ENCODE data around the gene PLPP6. TPM values are rescaled to one million over a fixed set of nuclear protein-coding genes. Genes with fewer than 3 reads are reported as not detected.
A peak's percentile ranks its signal among the peaks of the same experiment; 100 is the strongest.

The PLPP6 gene
- total RNA-seq, 1 donor from 2014 or later, result 7.2 TPM

DNA sequence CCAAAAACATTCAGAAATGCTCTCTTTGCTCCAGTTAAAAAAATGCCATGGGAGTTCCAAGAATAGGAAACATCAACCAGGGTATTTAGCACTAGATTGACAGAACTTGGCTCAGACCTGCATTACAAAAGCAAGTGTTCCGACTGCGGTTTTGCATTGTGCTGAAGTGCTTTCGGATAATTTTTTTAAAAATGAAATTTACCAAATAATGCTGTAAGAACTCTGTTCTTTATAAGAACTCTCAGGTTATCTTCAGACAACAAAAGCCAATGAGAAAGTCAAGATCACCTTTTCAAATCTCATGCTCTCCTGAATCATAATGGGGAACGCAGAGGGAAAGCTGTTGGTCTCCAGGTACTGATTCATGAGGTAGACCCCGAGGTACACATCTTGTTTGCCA is 483 bp upstream of the PLPP6 start:
- no peak for DNase-seq (ENCODE audit: extremely low read depth, low read depth, low spot score)

DNA sequence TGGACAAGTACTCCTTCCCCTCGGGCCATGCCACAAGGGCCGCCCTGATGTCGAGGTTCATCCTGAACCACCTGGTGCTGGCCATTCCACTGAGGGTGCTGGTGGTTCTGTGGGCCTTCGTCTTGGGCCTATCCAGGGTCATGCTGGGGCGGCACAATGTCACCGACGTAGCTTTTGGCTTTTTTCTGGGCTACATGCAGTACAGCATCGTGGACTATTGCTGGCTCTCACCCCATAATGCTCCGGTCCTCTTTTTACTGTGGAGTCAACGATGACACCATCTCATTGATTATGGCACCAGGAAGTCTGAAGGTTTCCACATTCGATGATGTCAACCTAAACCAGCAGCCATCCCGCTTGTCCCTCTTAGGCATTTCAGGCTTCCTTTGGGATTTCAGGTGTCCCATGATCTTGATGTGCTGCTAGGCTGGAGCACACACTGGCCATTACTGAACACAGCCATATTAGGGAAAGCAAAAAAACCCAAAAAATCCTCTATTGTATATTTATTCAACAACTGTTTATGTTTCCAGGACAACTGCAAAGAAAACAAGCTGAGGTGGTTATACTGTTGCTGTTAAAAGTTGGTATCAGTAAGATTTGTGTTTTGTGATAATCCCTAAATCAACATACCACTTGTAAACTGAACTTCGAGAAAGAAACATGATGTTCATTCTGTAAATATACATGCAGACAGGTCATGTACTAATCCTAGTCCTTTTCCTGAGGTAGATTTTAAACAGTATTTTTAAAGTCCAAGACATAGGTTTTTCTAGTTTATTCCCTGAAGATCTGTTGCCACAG is 1.1 kb downstream of the PLPP6 start:
- DNase-seq (ENCODE audit: extremely low read depth, low read depth, low spot score), result no peak

DNA sequence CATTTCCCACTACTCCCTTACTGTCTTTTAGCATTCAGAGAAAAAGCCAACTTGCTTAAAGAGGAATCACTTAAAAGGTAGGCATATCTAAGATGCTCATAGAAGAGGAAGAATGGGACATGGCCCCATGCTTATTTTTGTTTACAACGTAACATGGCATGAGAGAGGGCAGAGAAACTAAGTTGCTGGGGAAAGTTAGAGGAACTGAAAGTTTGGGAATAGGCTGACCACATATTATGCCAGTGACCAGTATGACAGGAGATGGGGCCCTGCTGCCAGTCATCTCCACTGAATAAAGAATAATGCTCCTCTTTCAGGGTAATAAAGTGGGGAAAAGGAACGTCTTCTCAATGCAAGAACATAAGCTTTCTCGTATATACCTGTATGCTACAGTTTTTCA is 1.9 kb downstream of the PLPP6 start:
- DNase-seq (ENCODE audit: extremely low read depth, low read depth, low spot score), result no peak

DNA sequence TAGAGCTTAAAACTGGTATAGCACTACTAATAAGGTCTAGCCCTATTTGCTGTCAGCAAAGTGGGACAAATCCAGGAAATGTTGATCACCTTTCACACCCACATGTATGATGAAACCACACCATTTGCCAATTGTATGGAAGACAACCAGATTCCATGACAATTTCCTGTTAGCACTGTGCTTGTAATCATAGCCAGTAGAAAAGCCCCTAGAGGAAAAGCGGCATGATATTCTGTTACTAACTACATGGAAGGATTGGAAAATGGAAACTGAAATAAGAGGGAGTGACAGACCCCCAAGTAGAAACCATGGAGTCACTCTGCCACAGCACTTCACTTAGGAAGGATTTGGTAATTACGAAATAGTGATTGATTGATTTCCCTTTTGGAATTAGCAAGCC is 3.3 kb downstream of the PLPP6 start:
- no peak for DNase-seq (ENCODE audit: extremely low read depth, low read depth, low spot score)

DNA sequence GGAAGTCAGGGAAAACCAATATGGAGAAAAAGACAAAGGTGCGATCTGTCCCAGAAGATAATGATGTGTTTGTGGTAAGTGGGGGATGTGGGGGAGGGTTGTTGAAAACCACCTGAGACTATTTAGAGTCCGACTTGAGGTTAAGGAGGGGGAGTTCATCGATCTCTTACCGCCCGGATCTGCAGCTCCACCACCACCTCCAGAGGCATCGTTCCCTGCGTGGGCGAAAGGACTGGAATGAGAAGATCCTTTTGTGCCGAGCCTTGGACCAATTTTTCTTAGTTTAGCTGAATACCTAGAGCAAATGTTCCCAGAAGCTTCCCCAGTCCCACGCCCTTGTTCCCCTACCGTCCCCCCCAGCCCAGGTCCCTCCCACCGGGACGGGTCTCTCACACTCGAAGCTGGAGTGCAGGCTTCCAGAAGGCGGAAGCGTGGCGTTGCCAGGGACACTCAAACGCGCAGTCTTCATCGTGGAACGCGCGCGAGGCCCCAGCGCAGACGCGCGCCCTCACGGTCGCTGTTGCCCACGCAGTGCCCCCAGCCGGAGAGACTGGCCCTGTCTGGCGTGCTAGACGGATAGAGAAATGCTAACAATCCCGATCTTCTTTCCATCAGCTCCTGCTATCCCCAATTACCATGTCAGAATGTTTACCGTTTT is 4.1 kb downstream of the PLPP6 start, which contains the start of gene SPATA6L:
TSS of gene SPATA6L (minus strand) at position 439 of the 658 bp plus-strand sequence. CDS start at position 209, 230 bp downstream.
- no peak for DNase-seq (ENCODE audit: extremely low read depth, low read depth, low spot score)

DNA sequence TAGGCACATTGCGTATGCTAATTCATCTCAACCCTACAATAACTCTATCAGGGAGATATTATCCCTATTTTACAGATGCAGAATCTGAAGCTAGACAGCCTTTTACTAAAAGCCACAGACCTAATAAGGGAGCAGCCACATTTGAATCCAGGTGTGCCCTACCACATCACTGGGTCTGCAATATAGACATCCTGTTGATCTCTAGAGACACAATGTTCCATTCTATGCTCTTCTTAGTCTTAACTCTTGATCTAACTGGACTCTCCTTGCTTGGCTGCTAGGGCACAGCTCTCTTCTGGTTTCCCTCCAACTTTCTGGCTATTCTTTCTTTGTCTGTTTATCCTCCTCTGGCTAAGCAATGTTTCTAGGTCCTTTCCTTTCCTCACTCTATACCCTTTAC is 5.6 kb downstream of the PLPP6 start:
- no peak for DNase-seq (ENCODE audit: extremely low read depth, low read depth, low spot score)

DNA sequence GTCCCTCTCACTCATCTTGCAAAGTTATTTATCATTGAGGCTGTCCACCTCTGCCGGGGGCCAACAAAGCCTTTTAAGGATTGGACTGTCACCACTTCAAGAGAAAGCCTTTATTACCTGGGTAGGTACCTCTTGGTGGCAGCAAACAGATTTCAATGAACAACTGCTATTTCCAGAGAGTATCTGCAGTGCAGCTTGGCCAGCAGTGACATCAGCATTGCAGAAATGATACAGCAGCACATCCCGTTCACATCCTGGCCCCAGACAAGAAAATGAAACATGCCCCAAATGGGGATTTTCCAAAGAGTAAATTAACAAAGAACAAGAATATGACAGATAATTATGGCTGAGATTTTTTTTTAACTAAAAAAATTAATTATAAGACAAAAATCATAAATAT is 6.5 kb downstream of the PLPP6 start:
- DNase-seq (ENCODE audit: extremely low read depth, low read depth, low spot score), result no peak

DNA sequence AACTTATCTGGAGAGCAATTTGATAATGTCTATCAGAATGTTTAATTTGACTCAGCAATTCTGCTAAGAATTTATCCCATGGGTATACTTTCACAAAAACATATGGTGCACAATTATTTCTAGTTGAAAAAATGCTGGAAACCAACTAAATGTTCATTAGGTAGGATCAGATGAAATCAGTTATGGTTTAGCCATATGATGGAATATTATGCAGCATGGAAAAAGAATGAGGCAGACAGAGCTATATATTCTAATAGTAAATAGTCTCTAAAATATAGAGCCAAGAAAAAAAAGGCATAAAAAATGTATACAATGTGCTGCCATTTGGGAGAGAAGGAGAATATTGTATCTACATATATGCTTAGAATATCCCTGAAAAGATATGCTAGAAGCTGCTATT is 7.8 kb downstream of the PLPP6 start:
- no peak for DNase-seq (ENCODE audit: extremely low read depth, low read depth, low spot score)

DNA sequence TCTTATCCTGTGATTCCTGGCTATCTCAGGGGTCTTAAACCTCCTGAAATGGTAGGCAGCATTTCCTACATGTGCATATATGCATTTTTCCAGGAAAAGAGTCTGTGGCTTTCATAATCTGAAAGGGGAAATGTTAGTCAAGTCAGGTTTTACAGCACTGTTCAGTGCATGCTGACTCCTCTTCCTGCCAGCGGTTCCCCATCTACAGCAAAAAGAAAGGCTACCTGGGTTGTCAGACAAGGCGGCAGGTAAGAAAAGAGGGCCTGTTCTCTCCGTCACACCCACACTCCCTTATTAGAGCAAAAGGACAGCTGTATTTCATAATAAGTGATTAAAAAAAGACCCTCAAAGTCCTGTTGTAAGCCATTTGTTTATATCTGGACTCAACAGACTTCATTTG is 8.5 kb downstream of the PLPP6 start:
- no peak for DNase-seq (ENCODE audit: extremely low read depth, low read depth, low spot score)

DNA sequence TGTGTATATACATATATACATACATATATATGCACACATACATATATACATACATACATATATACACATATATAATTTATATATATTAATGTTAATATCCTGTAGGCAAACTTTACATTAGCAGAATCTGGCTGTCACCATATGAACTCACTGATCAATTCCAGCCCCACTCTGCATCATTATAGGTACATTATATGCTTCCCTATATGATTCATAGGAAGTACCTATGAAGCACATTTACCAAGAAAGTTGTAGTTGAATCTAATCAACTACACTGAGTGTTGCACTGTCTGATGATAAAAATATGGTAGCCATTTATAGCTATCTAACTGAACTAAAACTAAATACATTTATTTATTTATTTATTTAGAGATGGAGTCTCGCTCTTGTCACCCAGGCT is 9.6 kb downstream of the PLPP6 start:
- no peak for DNase-seq (ENCODE audit: extremely low read depth, low read depth, low spot score)

DNA sequence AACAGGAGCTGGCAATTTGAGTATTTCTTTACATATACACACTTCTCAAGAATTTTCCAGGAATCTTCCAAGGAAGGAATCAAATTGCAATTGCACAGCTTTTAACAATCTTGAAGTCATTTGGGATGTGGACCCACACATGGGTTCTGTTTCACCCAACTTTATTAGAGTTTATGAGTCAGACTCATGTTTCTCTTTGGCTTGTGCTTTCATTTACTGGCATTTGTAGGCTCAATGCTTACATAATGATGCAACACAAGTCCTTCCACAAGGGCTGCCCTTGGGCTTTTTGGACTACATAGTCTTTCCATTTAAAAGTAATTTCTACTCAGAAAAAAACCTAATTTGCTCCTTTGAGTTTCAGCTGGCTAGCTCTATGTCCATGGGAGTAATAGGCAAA is 12.7 kb downstream of the PLPP6 start:
- DNase-seq (ENCODE audit: extremely low read depth, low read depth, low spot score), result no peak

DNA sequence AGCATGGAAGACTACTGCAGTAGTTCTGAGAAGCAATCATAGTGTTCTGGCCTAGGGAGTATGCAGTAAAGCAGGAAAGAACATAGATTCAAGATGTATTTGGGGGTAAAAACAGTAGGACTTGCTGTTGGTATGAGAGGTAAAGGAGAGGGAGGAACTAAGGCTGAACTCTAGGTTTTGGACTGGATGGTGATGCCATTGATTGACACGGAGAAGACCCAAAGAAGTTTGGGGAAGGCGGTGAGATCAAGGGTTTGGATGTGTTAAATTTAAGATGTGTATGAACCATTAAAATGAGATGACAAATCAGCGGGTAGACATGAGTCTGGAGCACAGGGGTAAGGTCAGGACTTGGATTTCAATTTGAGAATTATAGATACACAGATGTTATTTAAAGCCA is 15.3 kb downstream of the PLPP6 start:
- DNase-seq (ENCODE audit: extremely low read depth, low read depth, low spot score), result no peak

DNA sequence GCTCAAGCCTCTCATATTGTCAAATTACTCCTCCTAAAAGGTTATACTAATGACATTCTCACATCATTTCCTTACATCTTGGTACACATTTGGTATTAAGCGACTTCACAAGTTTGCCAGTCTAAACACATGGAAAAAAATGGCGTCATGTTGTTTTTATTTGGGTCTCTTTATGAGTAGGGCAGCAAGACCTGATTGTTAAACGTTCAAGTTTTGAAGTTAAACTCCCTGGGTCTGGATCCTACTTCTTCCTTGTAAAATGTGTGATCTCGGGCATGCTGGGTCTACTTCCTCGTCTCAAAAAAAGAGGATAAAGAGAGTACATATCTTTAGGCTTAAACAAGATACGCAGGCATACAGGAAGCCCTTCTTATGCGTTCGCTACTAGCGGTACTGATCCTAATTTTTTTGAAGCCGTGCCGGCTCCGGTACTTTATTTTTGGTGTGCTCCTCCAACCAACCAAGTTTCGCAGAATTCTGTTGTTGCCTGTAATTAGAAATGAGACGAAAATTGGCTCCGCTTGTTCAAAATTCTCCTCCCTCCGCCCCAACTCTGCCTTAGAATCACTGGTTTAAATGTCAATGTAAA is 16.7 kb downstream of the PLPP6 start:
- DNase-seq (ENCODE audit: extremely low read depth, low read depth, low spot score), result no peak

DNA sequence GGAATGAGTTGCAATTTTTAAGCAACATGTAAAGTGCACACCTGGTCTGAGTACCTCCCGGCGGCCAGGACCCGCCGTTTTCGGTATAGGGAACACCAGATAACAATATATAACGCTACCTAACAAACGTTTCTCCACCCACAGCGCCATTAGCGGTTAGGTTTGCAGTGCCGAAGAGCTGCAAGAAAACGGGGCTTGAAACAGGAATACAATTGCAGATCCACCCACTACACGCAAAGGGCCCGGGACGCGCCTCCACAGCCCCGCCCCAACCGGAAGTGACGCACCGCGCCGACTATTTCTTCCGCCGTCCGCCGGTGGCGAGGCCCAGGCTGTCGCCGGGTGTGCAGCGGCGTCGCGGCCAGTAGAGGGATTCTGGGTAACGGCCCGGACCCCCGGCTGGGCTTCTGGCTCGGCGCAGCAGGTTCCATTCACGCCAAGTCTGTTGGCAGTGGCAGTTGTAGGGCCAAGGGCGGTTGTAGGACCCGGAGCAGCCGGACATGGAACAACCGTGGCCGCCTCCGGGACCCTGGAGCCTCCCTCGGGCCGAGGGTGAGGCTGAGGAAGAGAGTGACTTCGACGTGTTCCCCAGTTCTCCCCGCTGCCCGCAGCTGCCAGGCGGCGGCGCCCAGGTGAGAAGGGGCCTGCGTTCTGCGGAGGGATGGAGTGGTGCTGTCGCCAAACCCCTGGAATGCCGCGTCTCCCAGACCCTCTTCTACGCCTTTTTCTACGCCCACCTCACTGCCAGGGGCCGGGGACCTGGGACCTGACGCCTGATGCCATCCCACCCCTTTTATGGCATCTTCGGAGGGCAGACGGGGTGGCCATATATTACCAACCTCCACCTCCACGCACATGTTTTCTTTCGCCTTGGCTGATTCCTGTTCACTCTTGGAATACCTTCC is 17.4 kb downstream of the PLPP6 start, which contains the start of gene CDC37L1:
TSS of gene CDC37L1 (plus strand) at position 302 of the 905 bp plus-strand sequence. CDS start at position 501, 199 bp downstream.
- DNase-seq (ENCODE audit: extremely low read depth, low read depth, low spot score), result peak; percentile 66

DNA sequence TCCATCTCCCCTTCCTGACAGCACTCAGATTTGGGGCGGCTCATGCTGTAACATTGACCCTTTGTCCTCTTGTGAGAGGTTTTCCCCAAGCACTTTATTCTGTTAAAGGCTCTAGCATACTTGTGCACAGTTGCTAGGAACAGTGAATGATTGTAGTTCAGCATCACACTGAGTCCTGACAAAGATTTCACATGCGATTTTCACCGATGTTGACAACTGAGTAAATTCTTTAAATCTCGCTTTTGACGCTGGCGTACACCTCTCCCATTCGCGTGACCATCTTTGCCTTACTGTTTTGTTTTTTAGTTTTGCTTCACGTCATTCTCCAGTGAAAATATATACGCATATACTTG is 18.1 kb downstream of the PLPP6 start:
- DNase-seq (ENCODE audit: extremely low read depth, low read depth, low spot score), result no peak

DNA sequence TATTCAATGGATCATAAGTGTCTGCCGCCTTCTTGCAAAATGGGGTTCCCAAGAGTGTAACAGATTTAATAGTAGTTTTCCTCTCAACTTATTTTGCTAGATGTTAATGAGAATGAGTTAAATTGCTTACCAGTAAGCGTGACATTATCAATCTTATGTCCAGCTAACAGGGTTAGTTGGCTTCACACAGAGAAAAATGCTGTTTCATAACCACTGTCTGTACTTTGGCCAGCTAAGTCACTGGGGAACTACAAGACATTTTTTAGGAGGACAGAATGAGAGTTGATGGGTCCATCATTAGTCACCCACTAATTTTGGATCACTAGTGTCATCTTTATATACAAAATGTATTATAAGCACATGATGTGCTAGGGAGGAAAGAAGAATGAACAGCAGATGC is 18.7 kb downstream of the PLPP6 start:
- no peak for DNase-seq (ENCODE audit: extremely low read depth, low read depth, low spot score)

DNA sequence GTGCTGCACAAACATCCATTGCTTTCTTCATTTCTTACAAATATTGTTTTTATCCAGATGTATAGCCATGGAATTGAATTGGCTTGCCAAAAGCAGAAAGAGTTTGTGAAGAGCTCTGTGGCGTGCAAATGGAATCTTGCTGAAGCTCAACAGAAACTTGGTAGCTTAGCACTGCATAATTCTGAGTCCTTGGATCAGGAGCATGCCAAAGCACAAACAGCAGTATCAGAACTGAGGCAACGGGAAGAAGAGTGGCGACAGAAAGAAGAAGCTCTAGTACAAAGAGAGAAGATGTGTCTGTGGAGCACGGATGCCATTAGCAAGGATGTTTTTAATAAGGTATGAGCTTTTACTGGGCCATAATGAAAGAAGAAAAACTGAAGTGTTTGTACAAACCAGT is 22.7 kb downstream of the PLPP6 start:
- no peak for DNase-seq (ENCODE audit: extremely low read depth, low read depth, low spot score)

DNA sequence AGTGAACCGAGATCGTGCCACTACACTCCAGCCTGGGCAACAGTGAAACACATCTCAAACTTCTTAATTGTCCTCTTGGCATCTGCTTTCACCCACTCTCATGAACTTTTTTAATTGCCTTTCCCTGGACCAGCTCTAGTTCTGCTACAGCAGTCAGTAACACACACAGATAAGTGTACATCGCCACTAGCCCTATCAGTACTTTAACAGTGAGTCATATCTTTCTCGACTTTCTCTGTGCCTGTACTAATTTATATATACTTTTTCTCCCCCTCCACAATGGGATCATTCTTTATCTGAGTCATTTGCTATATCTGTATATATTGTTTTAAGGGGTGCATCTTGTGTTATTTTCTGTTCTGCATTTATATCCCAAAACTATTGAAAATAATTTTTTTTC is 24.0 kb downstream of the PLPP6 start:
- no peak for DNase-seq (ENCODE audit: extremely low read depth, low read depth, low spot score)

DNA sequence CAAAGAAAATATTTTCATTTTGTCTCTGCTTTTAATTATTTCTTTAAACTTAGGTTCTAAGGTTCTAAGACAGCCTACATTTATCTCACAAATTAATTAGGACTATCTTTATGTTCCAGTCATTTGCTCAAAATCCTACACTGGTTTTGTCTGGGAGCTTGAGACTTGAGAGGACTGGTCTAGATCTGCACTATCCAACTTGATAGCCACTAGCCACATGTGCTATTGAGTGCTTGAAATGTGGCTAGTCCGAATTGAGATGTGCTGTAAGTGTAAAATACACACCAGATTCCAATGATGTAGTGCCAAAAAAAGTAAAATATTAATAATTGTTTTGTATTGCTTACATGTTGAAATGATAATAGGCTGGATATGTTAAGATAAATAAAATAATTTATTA is 24.5 kb downstream of the PLPP6 start:
- no peak for DNase-seq (ENCODE audit: extremely low read depth, low read depth, low spot score)

DNA sequence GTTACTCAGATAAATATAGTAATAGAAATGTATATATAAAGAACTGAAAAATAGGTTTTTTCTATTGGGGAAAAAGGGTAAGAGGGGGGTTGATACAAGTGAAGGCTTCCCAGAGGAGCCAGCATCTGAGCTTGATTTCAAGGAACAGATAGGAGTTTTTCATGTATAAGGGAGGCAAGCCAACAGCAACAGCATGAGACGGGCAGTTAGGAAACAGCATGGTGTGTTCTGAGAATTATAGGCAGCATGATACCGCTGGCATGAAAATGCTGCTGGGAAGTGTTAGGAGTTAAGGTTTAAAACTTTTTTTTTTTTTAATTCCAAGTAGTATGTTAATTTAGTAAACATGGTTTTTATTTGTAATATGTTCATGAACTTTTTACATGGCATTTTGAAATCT is 26.9 kb downstream of the PLPP6 start:
- DNase-seq (ENCODE audit: extremely low read depth, low read depth, low spot score), result no peak

DNA sequence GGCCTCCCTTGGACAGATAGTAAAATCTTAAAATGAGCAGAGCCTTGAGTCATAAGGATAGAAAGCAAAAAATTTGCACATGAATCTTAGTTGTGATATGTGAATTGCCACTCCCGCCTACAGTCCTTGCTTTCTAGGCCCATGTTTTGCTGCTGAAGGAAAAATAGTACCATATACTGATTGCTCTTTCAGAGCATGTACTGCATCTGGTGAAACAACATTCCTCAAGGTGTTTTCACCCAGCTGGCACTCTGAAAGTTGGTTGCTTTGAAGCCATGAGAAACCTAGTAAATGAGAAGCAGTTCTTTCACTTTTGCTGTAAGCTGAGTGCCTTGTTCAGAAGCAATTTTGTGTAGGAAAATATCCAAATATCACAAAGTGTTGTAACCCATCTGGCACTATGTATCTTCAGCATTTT is 27.6 kb downstream of the PLPP6 start:
- no peak for DNase-seq (ENCODE audit: extremely low read depth, low read depth, low spot score)

All from glomerular endothelial cell (primary cell).